ENCODE data around the gene FAM240A. TPM values are rescaled to one million over a fixed set of nuclear protein-coding genes. Genes with fewer than 3 reads are reported as not detected.

Gene FAM240A
- total RNA-seq, 1 experiment from 2014 or later = not detected

DNA sequence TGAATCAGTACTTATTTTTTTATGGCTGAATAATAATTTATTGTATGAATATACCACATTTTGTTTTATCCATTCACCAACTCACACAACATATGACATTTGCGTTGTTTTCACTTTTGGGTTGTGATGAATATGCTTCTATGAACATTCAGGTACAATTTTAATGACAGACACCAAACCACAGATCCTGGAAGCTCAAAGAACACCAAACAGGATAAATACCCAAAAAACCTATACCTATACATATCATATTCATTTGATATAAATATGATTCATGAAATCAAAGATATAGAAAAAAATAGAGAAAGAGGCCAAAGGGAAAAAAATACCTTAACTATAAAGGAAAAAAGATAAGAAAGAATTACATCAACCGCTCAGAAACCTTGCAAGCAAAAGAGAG lies 35.8 kb downstream of the FAM240A start (continued):
- no peak for TF ChIP-seq ELF1 (IDR thresholded peaks at IDR 0.05; ENCODE audit: borderline replicate concordance, low read depth)
- no peak for TF ChIP-seq TCF7L2 (IDR thresholded peaks at IDR 0.05; ENCODE audit: borderline replicate concordance, extremely low read depth, insufficient read depth, insufficient read length)
- no peak for TF ChIP-seq ZNF274 (IDR thresholded peaks at IDR 0.05; ENCODE audit: low read depth, low read length)
- TF ChIP-seq EZH2 (IDR thresholded peaks at IDR 0.05) = no peak
- TF ChIP-seq, protein P1, sequence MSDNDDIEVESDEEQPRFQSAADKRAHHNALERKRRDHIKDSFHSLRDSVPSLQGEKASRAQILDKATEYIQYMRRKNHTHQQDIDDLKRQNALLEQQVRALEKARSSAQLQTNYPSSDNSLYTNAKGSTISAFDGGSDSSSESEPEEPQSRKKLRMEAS (IDR thresholded peaks at IDR 0.05) = no peak
- TF ChIP-seq EZH2phosphoT487 (IDR thresholded peaks at IDR 0.05; ENCODE audit: borderline replicate concordance) = no peak
- no peak for TF ChIP-seq YY1 (IDR thresholded peaks at IDR 0.05; ENCODE audit: extremely low read depth, insufficient replicate concordance, low read depth, low read length)
- TF ChIP-seq CBX3 (IDR thresholded peaks at IDR 0.05; ENCODE audit: low read depth) = no peak

DNA sequence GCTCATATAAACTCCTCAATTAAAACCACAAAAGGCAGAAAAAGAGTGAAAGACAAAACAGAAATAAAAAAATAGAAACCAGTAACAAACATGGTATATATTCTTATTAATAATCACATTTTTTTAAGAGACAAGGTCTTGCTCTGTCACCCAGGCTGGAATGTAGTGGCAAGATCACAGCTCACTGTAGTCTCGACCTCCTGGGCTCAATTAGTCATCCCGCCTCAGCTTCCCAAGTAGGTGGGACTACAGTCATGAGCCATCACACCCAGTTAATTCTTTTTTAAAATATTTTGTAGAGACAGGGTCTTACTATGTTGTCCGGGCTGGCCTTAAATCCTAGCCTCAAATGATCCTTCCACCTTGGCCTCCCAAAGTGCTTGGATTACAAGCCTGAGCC lies 37.1 kb downstream of the FAM240A start:
- H3K4me1 ChIP-seq (ENCODE audit: control insufficient read depth in 1 of 2, insufficient read depth in 2 of 2, low read length in 2 of 2) = no peaks in the 10 kb centered on the region; a peak in 1 of 4 replicates
- H3K79me2 ChIP-seq (ENCODE audit: insufficient read depth, low read length) = no peaks in the 10 kb centered on the region
- H3K9me2 ChIP-seq (ENCODE audit: insufficient read depth) = no peaks in the 10 kb centered on the region
- no peaks in the 10 kb centered on the region for H4K20me1 ChIP-seq (ENCODE audit: insufficient read depth)
- no peak overlapping the region for H3K4me3 ChIP-seq (replicated peaks in 1 of 2; ENCODE audit: low read depth in 1 of 2, low read length in 2 of 2)
- H2AFZ ChIP-seq (ENCODE audit: low read depth, low read length, poor library complexity, severe bottlenecking) = no peak overlapping the region
- TF ChIP-seq JUND (IDR thresholded peaks at IDR 0.05) (no peak), ELF1 (IDR thresholded peaks at IDR 0.05; ENCODE audit: borderline replicate concordance, low read depth) (no peak), CEBPB (IDR thresholded peaks at IDR 0.05; ENCODE audit: low read depth) (no peak), ZFX (IDR thresholded peaks at IDR 0.05) (no peak)
- TF ChIP-seq, protein P2, sequence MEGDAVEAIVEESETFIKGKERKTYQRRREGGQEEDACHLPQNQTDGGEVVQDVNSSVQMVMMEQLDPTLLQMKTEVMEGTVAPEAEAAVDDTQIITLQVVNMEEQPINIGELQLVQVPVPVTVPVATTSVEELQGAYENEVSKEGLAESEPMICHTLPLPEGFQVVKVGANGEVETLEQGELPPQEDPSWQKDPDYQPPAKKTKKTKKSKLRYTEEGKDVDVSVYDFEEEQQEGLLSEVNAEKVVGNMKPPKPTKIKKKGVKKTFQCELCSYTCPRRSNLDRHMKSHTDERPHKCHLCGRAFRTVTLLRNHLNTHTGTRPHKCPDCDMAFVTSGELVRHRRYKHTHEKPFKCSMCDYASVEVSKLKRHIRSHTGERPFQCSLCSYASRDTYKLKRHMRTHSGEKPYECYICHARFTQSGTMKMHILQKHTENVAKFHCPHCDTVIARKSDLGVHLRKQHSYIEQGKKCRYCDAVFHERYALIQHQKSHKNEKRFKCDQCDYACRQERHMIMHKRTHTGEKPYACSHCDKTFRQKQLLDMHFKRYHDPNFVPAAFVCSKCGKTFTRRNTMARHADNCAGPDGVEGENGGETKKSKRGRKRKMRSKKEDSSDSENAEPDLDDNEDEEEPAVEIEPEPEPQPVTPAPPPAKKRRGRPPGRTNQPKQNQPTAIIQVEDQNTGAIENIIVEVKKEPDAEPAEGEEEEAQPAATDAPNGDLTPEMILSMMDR (IDR thresholded peaks at IDR 0.05 in 2 of 3, conservative IDR thresholded peaks at IDR 0.05 in 1 of 3; ENCODE audit: borderline replicate concordance in 1 of 3, insufficient read depth in 1 of 3, low read depth in 2 of 3, low read length in 2 of 3) = no peak
- TF ChIP-seq, protein P3, sequence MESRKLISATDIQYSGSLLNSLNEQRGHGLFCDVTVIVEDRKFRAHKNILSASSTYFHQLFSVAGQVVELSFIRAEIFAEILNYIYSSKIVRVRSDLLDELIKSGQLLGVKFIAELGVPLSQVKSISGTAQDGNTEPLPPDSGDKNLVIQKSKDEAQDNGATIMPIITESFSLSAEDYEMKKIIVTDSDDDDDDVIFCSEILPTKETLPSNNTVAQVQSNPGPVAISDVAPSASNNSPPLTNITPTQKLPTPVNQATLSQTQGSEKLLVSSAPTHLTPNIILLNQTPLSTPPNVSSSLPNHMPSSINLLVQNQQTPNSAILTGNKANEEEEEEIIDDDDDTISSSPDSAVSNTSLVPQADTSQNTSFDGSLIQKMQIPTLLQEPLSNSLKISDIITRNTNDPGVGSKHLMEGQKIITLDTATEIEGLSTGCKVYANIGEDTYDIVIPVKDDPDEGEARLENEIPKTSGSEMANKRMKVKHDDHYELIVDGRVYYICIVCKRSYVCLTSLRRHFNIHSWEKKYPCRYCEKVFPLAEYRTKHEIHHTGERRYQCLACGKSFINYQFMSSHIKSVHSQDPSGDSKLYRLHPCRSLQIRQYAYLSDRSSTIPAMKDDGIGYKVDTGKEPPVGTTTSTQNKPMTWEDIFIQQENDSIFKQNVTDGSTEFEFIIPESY (IDR thresholded peaks at IDR 0.05; ENCODE audit: extremely low read depth, insufficient replicate concordance, low read length) = no peak
- TF ChIP-seq, protein P4, sequence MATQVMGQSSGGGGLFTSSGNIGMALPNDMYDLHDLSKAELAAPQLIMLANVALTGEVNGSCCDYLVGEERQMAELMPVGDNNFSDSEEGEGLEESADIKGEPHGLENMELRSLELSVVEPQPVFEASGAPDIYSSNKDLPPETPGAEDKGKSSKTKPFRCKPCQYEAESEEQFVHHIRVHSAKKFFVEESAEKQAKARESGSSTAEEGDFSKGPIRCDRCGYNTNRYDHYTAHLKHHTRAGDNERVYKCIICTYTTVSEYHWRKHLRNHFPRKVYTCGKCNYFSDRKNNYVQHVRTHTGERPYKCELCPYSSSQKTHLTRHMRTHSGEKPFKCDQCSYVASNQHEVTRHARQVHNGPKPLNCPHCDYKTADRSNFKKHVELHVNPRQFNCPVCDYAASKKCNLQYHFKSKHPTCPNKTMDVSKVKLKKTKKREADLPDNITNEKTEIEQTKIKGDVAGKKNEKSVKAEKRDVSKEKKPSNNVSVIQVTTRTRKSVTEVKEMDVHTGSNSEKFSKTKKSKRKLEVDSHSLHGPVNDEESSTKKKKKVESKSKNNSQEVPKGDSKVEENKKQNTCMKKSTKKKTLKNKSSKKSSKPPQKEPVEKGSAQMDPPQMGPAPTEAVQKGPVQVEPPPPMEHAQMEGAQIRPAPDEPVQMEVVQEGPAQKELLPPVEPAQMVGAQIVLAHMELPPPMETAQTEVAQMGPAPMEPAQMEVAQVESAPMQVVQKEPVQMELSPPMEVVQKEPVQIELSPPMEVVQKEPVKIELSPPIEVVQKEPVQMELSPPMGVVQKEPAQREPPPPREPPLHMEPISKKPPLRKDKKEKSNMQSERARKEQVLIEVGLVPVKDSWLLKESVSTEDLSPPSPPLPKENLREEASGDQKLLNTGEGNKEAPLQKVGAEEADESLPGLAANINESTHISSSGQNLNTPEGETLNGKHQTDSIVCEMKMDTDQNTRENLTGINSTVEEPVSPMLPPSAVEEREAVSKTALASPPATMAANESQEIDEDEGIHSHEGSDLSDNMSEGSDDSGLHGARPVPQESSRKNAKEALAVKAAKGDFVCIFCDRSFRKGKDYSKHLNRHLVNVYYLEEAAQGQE (IDR thresholded peaks at IDR 0.05; ENCODE audit: low read depth) = no peak
- ATAC-seq (no peak), DNase-seq (ENCODE audit: low read depth, low spot score) (no peak)
- no peaks in the 10 kb centered on the region for H3K27me3 ChIP-seq (ENCODE audit: insufficient read depth, low read length)
- no peaks in the 10 kb centered on the region; a peak in 1 of 4 replicates for H3K9me3 ChIP-seq (ENCODE audit: control insufficient read depth in 1 of 2, insufficient read depth in 1 of 2, low read depth in 1 of 2, low read length in 2 of 2)
- no peaks in the 10 kb centered on the region for H3K36me3 ChIP-seq (ENCODE audit: control insufficient read depth in 1 of 2, insufficient read depth in 2 of 2, low read length in 2 of 2)
- H3K27ac ChIP-seq (ENCODE audit: low read depth, low read length) = no peak overlapping the region
- ChIA-PET RAD21 (ENCODE audit: low non-redundant PET in 1 of 2, low total read pairs in 2 of 2, uncharacterized antibody in 2 of 2, unreplicated experiment in 2 of 2) (no interaction called here), CTCF (no interaction called here), POLR2A (no interaction called here)
- H3K4me2 ChIP-seq (ENCODE audit: low read length) = no peak overlapping the region
- intact Hi-C loops (cut with micrococcal nuclease) = no loop called here
- BruUV-seq (replicated peaks) = no TSS peak
- no peak overlapping the region for H3K9ac ChIP-seq (ENCODE audit: low read length)
